GM18858 (cell line): Measurements from ENCODE around the gene GALNS.

Experiments
- ATAC-seq: cut with Tn5 transposase; IDR thresholded peaks from one replicate; pipeline ENCODE4 v1.9.1; 2021; ENCODE audit not compliant: unreplicated experiment

Gene GALNS

GRCh38 chr16:88888461-88889387, 32.0 kb upstream of the GALNS start:
- ATAC-seq, result no peak

- ATAC-seq, result no peak
Measured at GRCh38 chr16:88888057-88888456, 31.3 kb upstream of the GALNS start.

GRCh38 chr16:88886845-88887521, 30.2 kb upstream of the GALNS start:
- ATAC-seq, result no peak

- no peak for ATAC-seq
Measured at GRCh38 chr16:88886420-88886844, 29.7 kb upstream of the GALNS start.

- no peak for ATAC-seq
Measured at GRCh38 chr16:88885693-88886280, 29.0 kb upstream of the GALNS start.

- ATAC-seq, result no peak
Measured at GRCh38 chr16:88884569-88885271, 28.0 kb upstream of the GALNS start.

- no peak for ATAC-seq
Measured at GRCh38 chr16:88883946-88884345, 27.2 kb upstream of the GALNS start.

- ATAC-seq, result no peak
Measured at GRCh38 chr16:88883117-88883895, 26.6 kb upstream of the GALNS start.

- ATAC-seq, result no peak
Measured at GRCh38 chr16:88882358-88883030, 25.7 kb upstream of the GALNS start.

- ATAC-seq, result no peak
Measured at GRCh38 chr16:88881675-88882357, 25.1 kb upstream of the GALNS start.

GRCh38 chr16:88881007-88881615, 24.4 kb upstream of the GALNS start:
- ATAC-seq, result no peak

- no peak for ATAC-seq
Measured at GRCh38 chr16:88880226-88881006, 23.7 kb upstream of the GALNS start.

- no peak for ATAC-seq
Measured at GRCh38 chr16:88879788-88880055, 23.0 kb upstream of the GALNS start.

GRCh38 chr16:88878967-88879787, 22.4 kb upstream of the GALNS start:
- no peak for ATAC-seq

GRCh38 chr16:88878356-88878755, 21.6 kb upstream of the GALNS start:
- ATAC-seq, result no peak

- no peak for ATAC-seq
Measured at GRCh38 chr16:88877564-88878289, 21.0 kb upstream of the GALNS start.
